NCI-H748 treated with DMSO at 0.1 percent for 48 hours (cell line): ENCODE data around the gene ACKR1.

ENCODE experiments used
- DNase-seq: peaks from one replicate; lab custom pipeline; 2025; lab: John Stamatoyannopoulos, UW

The ACKR1 gene

DNA sequence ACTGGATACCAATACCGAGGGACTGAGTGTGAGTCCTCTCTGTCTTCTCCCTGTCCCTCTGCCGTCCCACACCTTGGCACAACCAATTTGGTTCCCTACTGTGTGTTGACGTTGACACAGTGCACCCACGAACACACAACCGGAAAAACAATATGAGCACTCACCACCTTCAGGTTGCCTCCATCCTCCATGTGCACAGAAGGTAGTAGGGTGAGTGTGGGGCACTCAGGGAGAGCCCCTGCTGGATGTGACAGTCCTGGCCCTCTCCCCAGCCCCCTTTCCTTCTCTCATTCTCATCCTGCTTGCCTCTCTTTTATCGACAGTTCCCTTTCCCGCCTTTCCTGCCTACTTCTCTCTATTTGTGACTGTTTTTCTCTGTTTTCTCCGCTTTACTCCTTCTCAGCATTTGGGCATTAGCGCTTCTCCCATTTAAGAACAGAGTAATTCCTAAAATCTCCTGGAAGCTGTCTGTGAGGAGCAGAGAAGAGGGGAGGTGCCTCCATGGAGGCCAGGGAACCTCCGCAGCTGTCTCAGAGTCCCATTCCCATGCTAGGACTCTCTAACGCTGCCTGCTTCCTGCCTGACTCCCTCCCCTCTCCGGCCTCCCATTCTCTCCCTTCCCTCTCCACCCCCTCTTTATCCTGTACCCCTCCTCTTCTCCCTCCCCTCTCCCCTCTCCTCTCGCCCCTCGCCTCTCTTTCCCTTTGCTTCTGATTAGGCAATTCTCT is 16.9 kb upstream of the ACKR1 start:
- no peak for DNase-seq

DNA sequence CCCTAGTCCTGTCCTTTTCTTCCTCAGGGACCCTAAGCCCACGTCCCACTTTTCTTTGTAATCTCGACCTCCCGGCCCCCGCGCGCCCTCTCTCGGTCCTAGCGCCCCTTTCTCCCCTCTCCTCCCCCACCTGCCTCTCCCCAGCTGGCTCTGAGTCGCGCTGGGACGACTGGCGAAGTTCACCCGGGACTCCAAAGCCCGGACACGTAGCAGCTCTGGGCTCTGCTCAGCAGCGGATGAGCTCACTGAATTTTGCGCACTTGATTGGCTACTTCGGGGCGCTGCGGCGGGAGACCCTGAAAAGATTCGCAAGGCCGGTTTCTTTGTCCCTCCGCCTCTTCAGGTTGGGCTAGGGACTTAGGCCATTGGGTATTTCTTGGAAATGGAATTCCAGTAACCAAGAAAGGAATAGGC is 16.3 kb upstream of the ACKR1 start:
- no peak for DNase-seq

DNA sequence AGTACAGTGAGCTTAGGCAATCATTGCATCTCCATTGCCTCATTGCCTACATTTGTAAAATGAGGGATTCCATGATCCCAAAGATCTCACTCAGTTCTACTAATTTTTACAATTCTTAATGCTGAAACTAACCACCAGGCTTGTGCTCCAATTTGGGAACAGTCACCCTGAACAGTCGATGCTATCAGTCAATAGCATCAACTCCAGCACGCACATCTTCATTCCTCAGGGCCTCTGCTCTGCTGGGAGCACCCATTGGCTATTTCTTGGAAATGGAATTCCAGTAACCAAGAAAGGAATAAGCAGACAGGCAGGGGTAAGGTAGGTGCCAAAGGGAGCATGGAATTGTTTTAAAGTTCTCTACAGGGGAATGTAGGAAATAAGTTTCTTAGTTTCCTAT is 14.2 kb upstream of the ACKR1 start:
- no peak for DNase-seq

DNA sequence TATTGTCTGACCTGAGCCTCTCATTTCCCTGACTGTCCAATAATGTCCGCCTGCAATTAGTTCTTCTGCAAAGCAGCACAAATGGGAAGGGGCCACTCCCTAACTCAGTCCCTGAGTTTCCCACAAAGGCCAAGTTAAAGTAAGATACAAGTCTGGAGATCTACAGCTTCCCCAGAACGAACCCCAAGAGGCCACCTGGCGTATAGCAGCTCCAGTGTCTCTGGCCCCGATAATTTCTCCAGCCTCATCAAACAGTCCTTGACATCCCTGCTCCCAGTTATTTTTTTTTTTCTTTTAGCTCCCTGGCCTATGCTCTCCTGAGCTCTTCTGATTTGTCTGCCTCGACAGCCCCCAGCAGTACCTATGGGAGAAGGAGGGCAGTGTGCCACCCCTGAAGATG is 8.1 kb upstream of the ACKR1 start:
- DNase-seq: no peak

DNA sequence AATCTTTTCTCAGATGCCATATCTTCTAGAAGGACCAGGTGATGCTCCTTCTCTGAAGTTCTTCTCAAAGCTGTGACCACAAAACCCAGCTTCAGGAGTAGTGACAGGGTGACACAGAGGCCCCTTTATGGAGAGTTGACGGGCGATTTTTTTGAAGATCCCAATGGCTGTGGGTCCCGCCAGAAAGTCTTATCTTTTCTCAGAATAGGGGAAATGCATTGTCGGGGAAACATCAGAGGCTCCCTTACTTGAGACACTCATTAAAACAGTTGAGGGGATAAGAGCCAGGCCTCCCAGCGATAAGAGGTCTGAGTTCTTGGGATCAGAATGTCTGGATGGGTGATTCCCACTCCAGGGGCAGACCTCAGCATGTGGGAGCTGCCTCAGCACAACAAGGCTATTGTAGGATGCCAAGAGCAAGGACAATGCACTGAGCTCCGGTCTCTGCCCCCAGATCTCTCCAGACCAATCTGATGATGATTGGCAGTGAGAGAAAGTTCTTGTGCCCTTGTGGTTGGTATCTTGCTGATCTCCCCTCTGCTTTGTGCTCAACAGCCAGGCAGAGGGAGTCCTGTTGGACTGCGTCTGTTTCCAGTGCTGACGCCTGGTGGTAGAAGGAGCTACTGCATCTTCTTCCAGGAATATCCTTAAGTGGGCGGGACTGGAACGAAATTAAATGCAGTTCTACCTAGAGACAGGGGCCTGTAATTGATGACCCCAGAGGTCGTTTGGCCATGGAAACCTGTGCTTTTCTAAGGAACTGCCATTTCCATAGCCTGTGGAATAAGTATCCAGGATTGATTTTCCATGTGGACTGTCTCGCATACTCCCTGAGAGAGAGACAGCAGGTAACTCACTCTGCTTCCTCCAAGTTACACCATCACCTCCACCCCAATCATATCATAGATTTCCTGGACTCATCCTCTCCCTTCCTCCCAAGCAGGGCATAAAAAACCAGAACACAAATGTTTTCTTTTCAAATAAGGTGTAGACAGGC is 6.8 kb upstream of the ACKR1 start:
- DNase-seq: no peak

DNA sequence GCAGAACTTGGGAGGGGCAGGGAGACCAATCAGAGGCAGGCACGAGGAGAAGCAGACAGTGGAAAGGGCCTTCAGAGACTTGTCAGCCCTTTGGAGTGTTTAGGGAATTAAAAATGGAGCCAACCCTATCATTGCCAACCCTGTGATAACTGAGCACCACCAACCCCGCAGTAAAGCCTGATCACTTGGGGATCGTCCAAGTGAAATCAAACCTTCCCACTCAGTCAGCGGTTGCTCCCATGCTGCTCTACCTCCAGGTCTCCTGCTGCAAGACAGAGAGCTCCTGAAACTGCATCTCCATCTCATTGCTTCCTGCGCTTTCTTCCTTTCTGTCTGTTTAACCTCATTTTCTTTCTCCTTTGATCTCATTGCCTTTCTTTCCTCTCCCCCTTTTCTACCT is 4.8 kb upstream of the ACKR1 start:
- DNase-seq: no peak

DNA sequence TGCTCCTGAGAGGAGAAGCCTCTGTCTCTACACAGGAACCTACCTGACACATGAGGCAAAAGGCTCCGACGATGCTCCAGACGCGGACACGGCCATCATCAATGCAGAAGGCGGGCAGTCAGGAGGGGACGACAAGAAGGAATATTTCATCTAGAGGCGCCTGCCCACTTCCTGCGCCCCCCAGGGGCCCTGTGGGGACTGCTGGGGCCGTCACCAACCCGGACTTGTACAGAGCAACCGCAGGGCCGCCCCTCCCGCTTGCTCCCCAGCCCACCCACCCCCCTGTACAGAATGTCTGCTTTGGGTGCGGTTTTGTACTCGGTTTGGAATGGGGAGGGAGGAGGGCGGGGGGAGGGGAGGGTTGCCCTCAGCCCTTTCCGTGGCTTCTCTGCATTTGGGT is 3.9 kb upstream of the ACKR1 start:
- DNase-seq: no peak

DNA sequence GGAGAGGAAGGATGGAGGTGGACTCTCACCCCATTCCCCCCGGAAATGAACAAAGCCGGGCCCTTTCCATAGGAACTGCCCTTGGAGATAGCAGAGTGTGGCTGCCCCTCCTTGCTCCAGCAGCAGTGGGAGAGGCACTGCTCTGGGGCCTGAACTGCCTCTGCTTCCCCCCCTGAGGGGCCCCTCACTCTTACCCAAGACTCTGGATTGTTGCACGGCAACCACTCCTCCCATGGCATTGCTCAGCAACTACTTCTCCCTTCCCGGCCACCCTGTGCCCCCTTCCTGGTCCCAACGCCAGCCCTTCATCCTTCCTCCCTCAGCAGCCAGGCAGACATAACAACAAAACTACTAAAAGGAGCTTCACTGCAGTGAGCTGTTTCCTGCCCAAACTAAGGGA is 3.0 kb upstream of the ACKR1 start:
- no peak for DNase-seq

DNA sequence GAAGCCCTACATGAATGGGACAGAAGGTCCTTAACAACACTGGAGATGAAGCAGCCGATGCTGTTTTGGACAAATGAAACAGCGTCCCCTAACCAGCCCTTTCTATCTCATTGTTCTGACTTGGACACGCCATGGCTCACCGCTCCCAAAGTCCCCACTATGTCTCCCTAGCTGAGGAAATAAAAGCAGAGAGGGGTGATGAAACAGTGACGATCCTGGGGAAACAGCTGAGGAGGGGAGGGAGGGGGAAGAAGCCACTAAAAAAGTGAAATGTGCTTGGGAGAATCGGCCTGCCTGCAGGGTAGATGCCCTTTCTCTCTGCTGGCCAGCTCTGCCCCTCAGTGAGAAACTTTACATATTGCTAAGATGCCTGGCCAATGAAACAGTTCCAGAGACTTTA is 1.1 kb upstream of the ACKR1 start:
- DNase-seq: no peak

DNA sequence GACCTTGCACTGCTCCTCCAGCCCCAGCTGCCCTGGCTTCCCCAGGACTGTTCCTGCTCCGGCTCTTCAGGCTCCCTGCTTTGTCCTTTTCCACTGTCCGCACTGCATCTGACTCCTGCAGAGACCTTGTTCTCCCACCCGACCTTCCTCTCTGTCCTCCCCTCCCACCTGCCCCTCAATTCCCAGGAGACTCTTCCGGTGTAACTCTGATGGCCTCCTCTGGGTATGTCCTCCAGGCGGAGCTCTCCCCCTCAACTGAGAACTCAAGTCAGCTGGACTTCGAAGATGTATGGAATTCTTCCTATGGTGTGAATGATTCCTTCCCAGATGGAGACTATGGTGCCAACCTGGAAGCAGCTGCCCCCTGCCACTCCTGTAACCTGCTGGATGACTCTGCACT is 550 bp downstream of the ACKR1 start:
- no peak for DNase-seq

DNA sequence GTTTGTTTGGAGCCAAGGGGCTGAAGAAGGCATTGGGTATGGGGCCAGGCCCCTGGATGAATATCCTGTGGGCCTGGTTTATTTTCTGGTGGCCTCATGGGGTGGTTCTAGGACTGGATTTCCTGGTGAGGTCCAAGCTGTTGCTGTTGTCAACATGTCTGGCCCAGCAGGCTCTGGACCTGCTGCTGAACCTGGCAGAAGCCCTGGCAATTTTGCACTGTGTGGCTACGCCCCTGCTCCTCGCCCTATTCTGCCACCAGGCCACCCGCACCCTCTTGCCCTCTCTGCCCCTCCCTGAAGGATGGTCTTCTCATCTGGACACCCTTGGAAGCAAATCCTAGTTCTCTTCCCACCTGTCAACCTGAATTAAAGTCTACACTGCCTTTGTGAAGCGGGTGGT is 1.4 kb downstream of the ACKR1 start:
- DNase-seq: no peak

DNA sequence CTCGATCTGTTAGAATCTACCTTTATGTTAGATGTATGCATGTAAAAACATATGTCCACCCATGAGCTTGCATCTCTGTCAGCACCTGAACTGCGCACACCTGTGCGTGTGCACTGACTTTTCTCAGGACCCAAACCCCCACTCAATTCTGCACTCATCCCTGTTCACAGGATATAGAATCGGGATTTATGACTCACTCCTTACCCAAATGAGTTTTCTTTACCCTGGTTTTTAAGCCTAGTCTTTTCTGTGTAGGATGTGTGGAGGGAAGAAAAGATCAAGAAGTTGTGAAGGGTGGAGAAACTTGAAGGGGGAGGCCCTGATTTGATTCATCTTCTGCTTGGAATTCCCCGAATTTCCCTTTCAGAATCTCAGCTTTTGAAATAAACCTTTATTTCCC is 2.4 kb downstream of the ACKR1 start:
- no peak for DNase-seq

DNA sequence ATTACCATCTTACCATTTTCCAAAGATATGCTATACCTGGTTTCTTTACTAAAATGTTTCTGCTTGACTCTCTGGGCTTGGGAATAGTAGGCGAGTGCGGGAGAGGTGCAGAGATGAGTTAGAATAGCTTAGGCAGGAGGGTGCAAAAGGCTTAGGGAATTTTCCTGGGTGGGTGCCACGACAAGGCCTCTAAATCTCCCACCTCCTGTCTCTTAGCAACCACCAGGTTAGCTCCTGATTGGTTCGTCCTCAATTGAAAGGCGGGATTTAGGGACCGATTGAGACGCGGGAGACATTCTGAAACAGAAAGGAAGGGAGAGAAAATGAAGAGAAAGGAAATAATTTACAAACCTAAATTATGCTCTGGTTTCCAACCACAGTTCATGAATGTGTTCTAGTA is 3.1 kb downstream of the ACKR1 start:
- no peak for DNase-seq

DNA sequence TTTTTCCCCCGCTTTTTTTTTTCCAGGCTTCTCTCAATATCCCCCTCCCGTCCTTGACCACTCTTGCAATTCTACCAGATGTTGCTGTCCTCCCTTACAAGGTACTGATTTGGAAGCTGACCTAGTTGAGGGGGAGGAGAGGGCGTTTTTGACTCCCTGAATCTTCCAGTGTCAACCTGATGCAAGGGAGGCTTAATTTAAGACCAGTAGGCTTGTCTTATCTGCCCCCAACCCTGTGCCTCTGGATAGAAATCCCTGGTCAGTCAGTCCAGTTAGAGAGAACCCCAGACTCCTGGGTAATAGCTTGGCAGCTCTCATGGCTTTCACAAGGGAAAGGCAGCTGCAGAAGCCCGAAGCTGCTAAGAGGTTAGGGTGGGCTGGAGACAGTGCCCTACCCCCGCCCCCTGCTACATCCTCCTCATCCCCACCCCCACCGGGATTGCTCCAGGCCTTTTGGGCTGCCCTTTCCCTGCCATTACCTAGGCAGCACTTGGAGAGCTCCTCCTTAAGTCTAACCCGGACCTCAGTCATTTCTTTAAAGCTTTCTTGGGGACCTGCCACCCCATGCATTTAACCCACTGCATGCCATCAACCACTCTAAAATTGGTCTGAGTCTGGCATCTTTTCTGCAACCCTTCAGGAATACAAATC is 3.6 kb downstream of the ACKR1 start:
- DNase-seq: no peak

DNA sequence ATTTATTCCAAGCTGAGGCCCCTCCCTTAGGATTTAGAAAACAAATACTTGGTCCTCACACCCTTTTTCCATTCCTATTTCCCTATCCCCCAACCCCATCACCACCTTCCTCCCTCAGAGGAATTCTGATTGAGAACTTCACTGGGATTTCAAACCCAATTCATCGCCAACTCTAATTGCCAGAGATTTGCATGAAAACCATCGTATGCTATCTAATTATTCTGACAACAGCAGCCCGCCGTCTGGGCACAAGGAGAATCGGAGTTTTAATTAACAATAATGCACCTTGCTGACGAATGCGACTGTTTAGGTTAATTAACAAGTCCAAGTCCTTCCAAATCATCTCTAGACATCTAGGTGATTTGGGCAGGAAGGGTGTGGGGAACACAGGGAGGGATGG is 4.4 kb downstream of the ACKR1 start:
- DNase-seq: no peak

DNA sequence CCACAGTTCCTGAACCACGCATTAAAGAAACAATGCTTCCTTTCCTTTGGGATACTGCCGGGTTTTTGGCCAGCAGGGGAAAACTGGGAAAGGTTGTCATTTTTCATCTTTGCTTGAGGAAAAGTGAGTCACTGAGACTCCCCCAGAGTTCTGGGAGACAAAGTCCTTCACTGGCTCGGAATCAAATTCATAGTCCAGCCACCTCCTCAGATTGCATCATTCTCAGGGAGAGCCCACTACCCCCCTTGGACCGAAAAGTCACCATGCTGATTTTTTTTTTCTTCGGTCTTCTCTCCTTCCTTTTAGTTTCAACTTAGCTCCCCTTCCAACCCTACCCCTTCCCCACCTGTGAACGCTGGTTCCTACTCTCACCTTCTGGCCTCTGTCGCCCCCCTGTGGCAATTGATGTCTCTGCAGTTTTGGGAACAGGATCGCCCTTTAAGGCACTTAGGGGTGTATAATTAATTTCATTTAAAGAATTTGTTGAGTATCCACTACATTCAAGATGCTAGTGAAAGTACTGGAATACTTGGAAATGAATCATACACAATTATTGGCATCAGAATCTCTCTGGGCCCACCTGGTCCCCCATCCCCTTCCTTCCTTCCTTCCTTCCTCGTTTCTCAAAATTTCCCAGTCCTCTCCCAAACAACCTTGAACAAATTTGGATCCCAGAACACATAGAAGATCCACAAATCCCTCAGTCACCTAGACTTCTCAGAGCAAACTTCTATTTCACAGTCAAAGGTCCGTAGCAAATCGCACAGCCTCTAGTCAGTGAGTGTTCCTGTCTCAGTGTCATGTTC is 6.9 kb downstream of the ACKR1 start:
- no peak for DNase-seq

DNA sequence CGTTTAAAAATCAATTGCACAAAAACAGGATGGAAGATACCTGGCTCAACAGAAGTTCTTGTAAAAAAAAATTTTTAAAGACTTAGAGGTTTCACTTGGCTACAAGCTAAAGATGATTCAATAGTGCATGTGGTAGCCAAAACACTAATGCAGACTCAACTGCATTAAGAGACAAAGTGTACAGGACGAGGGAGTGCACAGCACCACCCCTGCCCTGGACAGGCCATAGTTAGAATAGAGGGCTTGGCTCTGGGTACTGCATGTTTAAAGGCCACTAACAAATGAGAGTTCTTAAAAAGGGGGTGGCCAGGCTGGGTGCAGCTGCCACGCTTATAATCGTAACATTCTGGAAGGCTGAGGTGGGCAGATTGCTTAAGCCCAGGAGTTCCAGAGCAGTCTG is 7.9 kb downstream of the ACKR1 start:
- DNase-seq: no peak

DNA sequence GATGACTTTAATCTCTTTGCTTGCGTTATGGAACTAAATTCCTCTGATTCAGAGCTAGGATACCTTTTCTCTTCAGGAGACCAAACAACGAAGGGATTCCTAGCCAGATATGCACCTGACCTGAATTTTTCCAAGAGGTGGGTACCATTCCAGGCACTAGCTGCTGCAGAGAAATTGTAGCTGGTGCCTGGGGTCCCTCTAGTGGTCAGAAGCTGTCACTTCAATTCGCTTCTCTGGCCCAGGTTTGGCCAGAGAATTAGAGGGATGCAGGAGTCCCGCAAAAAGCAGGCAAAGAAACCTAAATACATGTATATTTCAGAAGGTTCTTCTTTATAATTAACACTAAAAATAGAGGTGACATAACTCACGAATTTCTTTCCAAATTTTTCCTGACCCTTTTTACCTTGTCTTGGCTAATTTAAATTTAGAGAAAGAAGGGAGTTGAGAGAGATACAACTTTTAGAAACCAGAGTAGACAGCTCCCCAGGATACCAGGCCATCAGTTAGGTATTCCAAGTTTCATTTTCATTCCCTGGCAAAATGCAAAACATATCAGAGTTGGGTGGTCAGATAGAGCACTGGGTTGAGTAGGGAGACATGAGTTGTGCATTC is 9.6 kb downstream of the ACKR1 start:
- DNase-seq: no peak

DNA sequence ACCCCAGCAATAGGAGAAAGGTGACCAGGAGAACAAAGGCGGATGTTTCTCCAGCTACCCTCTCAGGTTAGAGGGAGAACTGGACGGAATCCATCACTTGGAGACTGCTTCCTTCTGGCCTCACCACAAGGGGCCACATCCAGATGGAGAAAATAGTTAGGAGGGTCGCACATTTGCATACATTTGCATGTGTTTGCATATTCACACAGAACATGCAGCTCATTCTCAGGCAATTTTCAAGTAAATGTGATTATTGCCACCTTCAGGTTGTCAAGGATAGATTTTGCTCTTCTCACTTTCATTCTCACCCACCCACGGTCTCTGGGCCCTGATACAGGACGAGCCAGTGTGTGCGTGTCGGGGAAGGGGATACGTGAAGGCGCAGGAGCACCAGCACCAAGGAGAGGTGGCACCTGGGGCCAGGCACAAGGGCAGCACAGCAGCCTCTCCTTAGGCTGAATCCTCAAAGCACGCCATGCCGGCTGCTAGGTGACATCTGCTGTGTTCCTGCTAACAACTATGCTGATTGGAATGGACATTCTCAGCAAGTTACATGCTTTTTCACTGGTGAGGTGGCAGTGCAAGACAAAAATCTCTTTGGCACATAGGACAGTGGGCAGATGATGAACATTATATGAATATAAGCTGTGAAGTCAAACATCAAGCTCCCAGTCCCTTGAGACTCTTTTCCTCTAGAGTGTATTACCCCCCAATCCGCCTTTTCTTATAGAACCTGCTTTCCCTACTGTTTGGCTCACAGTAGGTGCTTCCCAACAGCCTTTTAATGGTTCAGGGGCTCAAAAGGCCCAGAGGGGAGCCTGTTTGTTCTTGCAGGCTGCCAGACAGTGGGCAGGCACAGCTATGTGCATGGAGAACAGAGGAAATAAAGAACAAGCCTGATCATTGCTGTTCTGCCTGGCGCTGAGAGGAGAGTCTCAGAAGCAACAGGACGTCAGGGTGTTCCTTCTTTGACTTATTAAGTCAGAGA is 14.3 kb downstream of the ACKR1 start:
- DNase-seq: no peak
